GM23338 (cell line): ENCODE results near the gene FAM209B. TPM values are rescaled to one million over a fixed set of nuclear protein-coding genes. Genes with fewer than 3 reads are reported as not detected.

Experiments used
- ATAC-seq: fragments of 200-7000 bp; cut with Tn5 transposase; 3 replicates; pipeline ENCODE4 v1.9.1; 2020
- DNase-seq: peaks from one replicate; pipeline ENCODE4 v3.0.0-alpha.2; 2015; ENCODE audit warnings: low spot score
- H2AFZ ChIP-seq: fragments of 200-600 bp; sonication (generic); 2 replicates; pipeline ENCODE4 v1.8.0; 2016; ENCODE audit warnings: antibody characterized with exemption, mild to moderate bottlenecking, moderate library complexity
- H3F3A ChIP-seq: fragments of 200-600 bp; sonication (generic); replicated peaks from 2 replicates; pipeline ENCODE4 v1.8.0; 2017; ENCODE audit warnings: antibody characterized with exemption, mixed run types, low read depth
- H3K27ac ChIP-seq: fragments of 200-600 bp; sonication (generic); 2 replicates; pipeline ENCODE4 v1.6.1; 2016; ENCODE audit warnings: low read depth
- H3K27me3 ChIP-seq: fragments of 200-600 bp; sonication (generic); 2 replicates; pipeline ENCODE4 v1.8.0; 2016; ENCODE audit warnings: mild to moderate bottlenecking, mixed run types, moderate library complexity; ENCODE audit not compliant: insufficient read depth
- H3K36me3 ChIP-seq: fragments of 200-600 bp; sonication (generic); 2 replicates; pipeline ENCODE4 v1.8.0; 2016; ENCODE audit warnings: mild to moderate bottlenecking; ENCODE audit not compliant: insufficient read depth
- H3K4me1 ChIP-seq: fragments of 200-600 bp; sonication (generic); 2 replicates; pipeline ENCODE4 v1.8.0; 2016; ENCODE audit warnings: mild to moderate bottlenecking, moderate library complexity; ENCODE audit not compliant: insufficient read depth
- H3K4me2 ChIP-seq: fragments of 200-600 bp; sonication (generic); 2 replicates; pipeline ENCODE4 v1.7.1; 2017; ENCODE audit warnings: mixed run types
- H3K4me3 ChIP-seq: fragments of 200-600 bp; sonication (generic); 2 replicates; pipeline ENCODE4 v1.6.1; 2016; ENCODE audit warnings: mixed run types
- H3K79me2 ChIP-seq: fragments of 200-600 bp; sonication (generic); replicated peaks from 2 replicates; pipeline ENCODE4 v1.8.0; 2017; ENCODE audit warnings: mild to moderate bottlenecking; ENCODE audit not compliant: insufficient read depth
- H3K9me2 ChIP-seq: fragments of 200-600 bp; sonication (generic); 2 replicates; pipeline ENCODE4 v1.8.0; 2017; ENCODE audit not compliant: insufficient read depth
- H4K20me1 ChIP-seq: fragments of 200-600 bp; sonication (generic); replicated peaks from 2 replicates; pipeline ENCODE4 v1.8.0; 2017; ENCODE audit warnings: mild to moderate bottlenecking; ENCODE audit not compliant: insufficient read depth
- H3K27ac Mint-ChIP-seq: 2 replicates; pipeline ENCODE4 v1.8.0; 2020; ENCODE audit warnings: inconsistent platforms, mild to moderate bottlenecking, moderate library complexity, mixed read lengths
- H3K27me3 Mint-ChIP-seq: 3 replicates; pipeline ENCODE4 v1.8.0; 2022; ENCODE audit warnings: low read depth, mild to moderate bottlenecking, moderate library complexity, mixed read lengths, inconsistent platforms; ENCODE audit not compliant: insufficient read depth, poor library complexity
- H3K36me3 Mint-ChIP-seq: 3 replicates; pipeline ENCODE4 v1.8.0; 2021; ENCODE audit warnings: low read depth, mild to moderate bottlenecking, inconsistent platforms, moderate library complexity, mixed read lengths
- H3K4me1 Mint-ChIP-seq: 3 replicates; pipeline ENCODE4 v1.8.0; 2020; ENCODE audit warnings: mild to moderate bottlenecking, inconsistent platforms, mixed read lengths
- H3K4me3 Mint-ChIP-seq: 3 replicates; pipeline ENCODE4 v1.8.0; 2021; ENCODE audit warnings: moderate library complexity, mild to moderate bottlenecking, inconsistent platforms, mixed read lengths
- H3K9me3 Mint-ChIP-seq: 3 replicates; pipeline ENCODE4 v1.8.0; 2020; ENCODE audit warnings: moderate library complexity, mild to moderate bottlenecking, inconsistent platforms, mixed read lengths
- EZH2 ChIP-seq: fragments of 200-600 bp; sonication (generic); IDR thresholded peaks from one replicate; pipeline ENCODE4 v1.8.0; 2017; ENCODE audit warnings: antibody characterized with exemption, mild to moderate bottlenecking, low read depth; ENCODE audit not compliant: unreplicated experiment
- EZH2phosphoT487 ChIP-seq: fragments of 200-600 bp; sonication (generic); IDR thresholded peaks from one replicate; pipeline ENCODE4 v1.8.1; 2018; ENCODE audit warnings: antibody characterized with exemption; ENCODE audit not compliant: unreplicated experiment
- JUNB ChIP-seq: IDR thresholded peaks from one replicate; pipeline ENCODE4 v1.6.1; 2016; ENCODE audit warnings: antibody characterized with exemption; ENCODE audit not compliant: unreplicated experiment
- STAT1 ChIP-seq: IDR thresholded peaks from one replicate; pipeline ENCODE4 v1.6.1; 2016; ENCODE audit warnings: antibody characterized with exemption; ENCODE audit not compliant: unreplicated experiment
- ZNF114 ChIP-seq: fragments of 250-450 bp; sonication (Bioruptor Pico); IDR thresholded peaks from 2 replicates; pipeline ENCODE4 v1.5.0; 2020; ENCODE audit warnings: mild to moderate bottlenecking, moderate library complexity
- ZNF331 ChIP-seq: fragments of 250-450 bp; sonication (Bioruptor Pico); IDR thresholded peaks from 2 replicates; pipeline ENCODE4 v1.5.0; 2020; ENCODE audit warnings: low read depth, mild to moderate bottlenecking, moderate library complexity
- polyA plus RNA-seq: library from polyadenylated mRNA; unstranded; fragments of >200 nt; fragmentation: Nextera tagmentation; extraction: Ambion mirVana; gene quantifications from 2 replicates; pipeline ENCODE4 v1.2.1, GENCODE V29; 2016
- total RNA-seq: library from RNA; depleted of rRNA; stranded (reverse); fragments of >200 nt; shearing (Covaris generic); gene quantifications from 2 replicates; pipeline ENCODE4 v1.2.3, GENCODE V29; 2014
- TF ChIP-seq, protein P1 (sequence below): fragments of 250-450 bp; sonication (Bioruptor Pico); IDR thresholded peaks from 2 replicates; pipeline ENCODE4 v1.5.0; 2020; ENCODE audit warnings: mild to moderate bottlenecking, moderate library complexity
- TF ChIP-seq, protein P2 (sequence below): IDR thresholded peaks from 2 replicates; pipeline ENCODE4 v1.6.1; 2016; ENCODE audit warnings: antibody characterized with exemption
- TF ChIP-seq, protein P3 (sequence below): IDR thresholded peaks from one replicate; pipeline ENCODE4 v1.6.1; 2018; ENCODE audit warnings: antibody characterized with exemption; ENCODE audit not compliant: unreplicated experiment

FAM209B gene
- total and polyA plus RNA-seq, 2 experiments from 2014 or later: 1.1 TPM; not detected in 1

DNA sequence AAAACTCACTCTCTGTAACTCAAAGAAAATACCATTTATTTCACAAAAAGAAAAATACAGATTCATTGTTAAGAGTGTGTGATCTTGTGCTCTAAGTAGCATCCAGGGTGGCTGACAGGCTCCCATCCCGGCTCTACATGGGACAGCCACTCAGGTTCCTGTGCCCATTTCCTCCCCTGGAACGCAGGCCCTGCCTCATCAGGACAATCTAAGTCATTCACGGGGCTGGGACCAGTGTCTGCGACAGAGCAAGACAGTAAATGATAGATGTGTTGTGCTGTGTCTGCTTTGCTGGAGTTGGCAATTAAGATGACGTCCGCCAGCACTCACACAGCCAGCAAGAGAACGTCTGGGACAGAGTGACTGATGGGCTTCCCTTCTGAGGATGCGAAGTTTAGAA, 15.4 kb upstream of the FAM209B start (continued):
- TF ChIP-seq, protein P1, sequence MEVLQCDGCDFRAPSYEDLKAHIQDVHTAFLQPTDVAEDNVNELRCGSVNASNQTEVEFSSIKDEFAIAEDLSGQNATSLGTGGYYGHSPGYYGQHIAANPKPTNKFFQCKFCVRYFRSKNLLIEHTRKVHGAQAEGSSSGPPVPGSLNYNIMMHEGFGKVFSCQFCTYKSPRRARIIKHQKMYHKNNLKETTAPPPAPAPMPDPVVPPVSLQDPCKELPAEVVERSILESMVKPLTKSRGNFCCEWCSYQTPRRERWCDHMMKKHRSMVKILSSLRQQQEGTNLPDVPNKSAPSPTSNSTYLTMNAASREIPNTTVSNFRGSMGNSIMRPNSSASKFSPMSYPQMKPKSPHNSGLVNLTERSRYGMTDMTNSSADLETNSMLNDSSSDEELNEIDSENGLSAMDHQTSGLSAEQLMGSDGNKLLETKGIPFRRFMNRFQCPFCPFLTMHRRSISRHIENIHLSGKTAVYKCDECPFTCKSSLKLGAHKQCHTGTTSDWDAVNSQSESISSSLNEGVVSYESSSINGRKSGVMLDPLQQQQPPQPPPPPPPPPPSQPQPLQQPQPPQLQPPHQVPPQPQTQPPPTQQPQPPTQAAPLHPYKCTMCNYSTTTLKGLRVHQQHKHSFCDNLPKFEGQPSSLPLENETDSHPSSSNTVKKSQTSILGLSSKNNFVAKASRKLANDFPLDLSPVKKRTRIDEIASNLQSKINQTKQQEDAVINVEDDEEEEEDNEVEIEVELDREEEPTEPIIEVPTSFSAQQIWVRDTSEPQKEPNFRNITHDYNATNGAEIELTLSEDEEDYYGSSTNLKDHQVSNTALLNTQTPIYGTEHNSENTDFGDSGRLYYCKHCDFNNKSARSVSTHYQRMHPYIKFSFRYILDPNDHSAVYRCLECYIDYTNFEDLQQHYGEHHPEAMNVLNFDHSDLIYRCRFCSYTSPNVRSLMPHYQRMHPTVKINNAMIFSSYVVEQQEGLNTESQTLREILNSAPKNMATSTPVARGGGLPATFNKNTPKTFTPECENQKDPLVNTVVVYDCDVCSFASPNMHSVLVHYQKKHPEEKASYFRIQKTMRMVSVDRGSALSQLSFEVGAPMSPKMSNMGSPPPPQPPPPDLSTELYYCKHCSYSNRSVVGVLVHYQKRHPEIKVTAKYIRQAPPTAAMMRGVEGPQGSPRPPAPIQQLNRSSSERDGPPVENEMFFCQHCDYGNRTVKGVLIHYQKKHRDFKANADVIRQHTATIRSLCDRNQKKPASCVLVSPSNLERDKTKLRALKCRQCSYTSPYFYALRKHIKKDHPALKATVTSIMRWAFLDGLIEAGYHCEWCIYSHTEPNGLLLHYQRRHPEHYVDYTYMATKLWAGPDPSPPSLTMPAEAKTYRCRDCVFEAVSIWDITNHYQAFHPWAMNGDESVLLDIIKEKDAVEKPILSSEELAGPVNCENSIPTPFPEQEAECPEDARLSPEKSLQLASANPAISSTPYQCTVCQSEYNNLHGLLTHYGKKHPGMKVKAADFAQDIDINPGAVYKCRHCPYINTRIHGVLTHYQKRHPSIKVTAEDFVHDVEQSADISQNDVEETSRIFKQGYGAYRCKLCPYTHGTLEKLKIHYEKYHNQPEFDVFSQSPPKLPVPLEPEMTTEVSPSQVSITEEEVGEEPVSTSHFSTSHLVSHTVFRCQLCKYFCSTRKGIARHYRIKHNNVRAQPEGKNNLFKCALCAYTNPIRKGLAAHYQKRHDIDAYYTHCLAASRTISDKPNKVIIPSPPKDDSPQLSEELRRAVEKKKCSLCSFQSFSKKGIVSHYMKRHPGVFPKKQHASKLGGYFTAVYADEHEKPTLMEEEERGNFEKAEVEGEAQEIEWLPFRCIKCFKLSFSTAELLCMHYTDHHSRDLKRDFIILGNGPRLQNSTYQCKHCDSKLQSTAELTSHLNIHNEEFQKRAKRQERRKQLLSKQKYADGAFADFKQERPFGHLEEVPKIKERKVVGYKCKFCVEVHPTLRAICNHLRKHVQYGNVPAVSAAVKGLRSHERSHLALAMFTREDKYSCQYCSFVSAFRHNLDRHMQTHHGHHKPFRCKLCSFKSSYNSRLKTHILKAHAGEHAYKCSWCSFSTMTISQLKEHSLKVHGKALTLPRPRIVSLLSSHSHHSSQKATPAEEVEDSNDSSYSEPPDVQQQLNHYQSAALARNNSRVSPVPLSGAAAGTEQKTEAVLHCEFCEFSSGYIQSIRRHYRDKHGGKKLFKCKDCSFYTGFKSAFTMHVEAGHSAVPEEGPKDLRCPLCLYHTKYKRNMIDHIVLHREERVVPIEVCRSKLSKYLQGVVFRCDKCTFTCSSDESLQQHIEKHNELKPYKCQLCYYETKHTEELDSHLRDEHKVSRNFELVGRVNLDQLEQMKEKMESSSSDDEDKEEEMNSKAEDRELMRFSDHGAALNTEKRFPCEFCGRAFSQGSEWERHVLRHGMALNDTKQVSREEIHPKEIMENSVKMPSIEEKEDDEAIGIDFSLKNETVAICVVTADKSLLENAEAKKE (CRISPR knock-in tag): no peak
- TF ChIP-seq ZNF331 (CRISPR knock-in tag) (no peak), EZH2 (no peak), JUNB (no peak), ZNF114 (CRISPR knock-in tag) (no peak), EZH2phosphoT487 (no peak), STAT1 (no peak)
- TF ChIP-seq, protein P2, sequence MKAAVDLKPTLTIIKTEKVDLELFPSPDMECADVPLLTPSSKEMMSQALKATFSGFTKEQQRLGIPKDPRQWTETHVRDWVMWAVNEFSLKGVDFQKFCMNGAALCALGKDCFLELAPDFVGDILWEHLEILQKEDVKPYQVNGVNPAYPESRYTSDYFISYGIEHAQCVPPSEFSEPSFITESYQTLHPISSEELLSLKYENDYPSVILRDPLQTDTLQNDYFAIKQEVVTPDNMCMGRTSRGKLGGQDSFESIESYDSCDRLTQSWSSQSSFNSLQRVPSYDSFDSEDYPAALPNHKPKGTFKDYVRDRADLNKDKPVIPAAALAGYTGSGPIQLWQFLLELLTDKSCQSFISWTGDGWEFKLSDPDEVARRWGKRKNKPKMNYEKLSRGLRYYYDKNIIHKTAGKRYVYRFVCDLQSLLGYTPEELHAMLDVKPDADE: no peak

DNA sequence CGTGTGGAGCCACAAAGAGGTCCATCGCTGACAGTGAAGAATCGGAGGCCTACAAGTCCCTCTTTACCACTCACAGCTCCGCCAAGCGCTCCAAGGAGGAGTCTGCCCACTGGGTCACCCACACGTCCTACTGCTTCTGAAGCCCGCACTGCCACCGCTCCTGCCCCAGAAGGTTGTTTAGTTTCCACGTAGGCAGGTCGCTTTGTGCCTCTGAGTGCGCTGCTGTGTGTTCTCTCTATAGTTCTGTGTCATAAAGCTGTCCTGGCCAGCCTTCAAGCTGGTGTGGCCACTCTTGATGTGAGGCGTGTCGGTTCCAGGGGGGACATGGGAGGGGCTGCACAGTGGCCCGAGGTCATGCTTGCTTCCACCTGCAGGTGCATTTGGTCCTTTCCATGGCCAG, 14.9 kb upstream of the FAM209B start:
- Histone ChIP-seq H3K79me2 (no peaks in the 10 kb centered on the region), H3K4me1 (no peaks in the 10 kb centered on the region), H3K4me3 (no peak overlapping the region), H3K4me2 (no peak overlapping the region), H2AFZ (no peak overlapping the region), H3F3A (no peaks in the 10 kb centered on the region), H4K20me1 (0 out of 2 replicates have a peak, but pooled peaks cover 5% of the 10 kb centered on the region), H3K36me3 (peaks cover 15% of the 10 kb centered on the region), H3K27me3 (no peaks in the 10 kb centered on the region), H3K9me2 (no peaks in the 10 kb centered on the region), H3K27ac (no peak overlapping the region)
- Mint-ChIP-seq H3K9me3 (peaks cover 37% of the 10 kb centered on the region), H3K4me3 (no peak overlapping the region), H3K27ac (no peak overlapping the region), H3K4me1 (no peaks in the 10 kb centered on the region), H3K36me3 (peaks cover 55% of the 10 kb centered on the region), H3K27me3 (peaks cover 5% of the 10 kb centered on the region)
- ATAC-seq (no peak), DNase-seq (no peak)
- TF ChIP-seq, protein P3, sequence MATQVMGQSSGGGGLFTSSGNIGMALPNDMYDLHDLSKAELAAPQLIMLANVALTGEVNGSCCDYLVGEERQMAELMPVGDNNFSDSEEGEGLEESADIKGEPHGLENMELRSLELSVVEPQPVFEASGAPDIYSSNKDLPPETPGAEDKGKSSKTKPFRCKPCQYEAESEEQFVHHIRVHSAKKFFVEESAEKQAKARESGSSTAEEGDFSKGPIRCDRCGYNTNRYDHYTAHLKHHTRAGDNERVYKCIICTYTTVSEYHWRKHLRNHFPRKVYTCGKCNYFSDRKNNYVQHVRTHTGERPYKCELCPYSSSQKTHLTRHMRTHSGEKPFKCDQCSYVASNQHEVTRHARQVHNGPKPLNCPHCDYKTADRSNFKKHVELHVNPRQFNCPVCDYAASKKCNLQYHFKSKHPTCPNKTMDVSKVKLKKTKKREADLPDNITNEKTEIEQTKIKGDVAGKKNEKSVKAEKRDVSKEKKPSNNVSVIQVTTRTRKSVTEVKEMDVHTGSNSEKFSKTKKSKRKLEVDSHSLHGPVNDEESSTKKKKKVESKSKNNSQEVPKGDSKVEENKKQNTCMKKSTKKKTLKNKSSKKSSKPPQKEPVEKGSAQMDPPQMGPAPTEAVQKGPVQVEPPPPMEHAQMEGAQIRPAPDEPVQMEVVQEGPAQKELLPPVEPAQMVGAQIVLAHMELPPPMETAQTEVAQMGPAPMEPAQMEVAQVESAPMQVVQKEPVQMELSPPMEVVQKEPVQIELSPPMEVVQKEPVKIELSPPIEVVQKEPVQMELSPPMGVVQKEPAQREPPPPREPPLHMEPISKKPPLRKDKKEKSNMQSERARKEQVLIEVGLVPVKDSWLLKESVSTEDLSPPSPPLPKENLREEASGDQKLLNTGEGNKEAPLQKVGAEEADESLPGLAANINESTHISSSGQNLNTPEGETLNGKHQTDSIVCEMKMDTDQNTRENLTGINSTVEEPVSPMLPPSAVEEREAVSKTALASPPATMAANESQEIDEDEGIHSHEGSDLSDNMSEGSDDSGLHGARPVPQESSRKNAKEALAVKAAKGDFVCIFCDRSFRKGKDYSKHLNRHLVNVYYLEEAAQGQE: no peak
- no peak for TF ChIP-seq STAT1
